Astrocyte of the spinal cord (primary cell): Measurements from ENCODE around the gene SMIM20.

Experiments used
- DNase-seq: peaks from one replicate; pipeline ENCODE4 v3.0.0; 2011; ENCODE audit warnings: low read depth, low spot score
- H3K4me3 ChIP-seq: 2 replicates; pipeline ENCODE4 v1.5.1; 2011; ENCODE audit warnings: low read depth, mild to moderate bottlenecking, low read length, moderate library complexity
- in situ Hi-C: cut with HindIII; loops from 2 replicates; pipeline ENCODE4 v1.10.0; 2017; ENCODE audit warnings: low sequenced_read_pairs
- TF ChIP-seq, protein P1 (sequence below): IDR thresholded peaks from 2 replicates; pipeline ENCODE4 v1.5.1; 2012; ENCODE audit warnings: low read depth, mild to moderate bottlenecking, low read length, inconsistent platforms

SMIM20 gene

DNA sequence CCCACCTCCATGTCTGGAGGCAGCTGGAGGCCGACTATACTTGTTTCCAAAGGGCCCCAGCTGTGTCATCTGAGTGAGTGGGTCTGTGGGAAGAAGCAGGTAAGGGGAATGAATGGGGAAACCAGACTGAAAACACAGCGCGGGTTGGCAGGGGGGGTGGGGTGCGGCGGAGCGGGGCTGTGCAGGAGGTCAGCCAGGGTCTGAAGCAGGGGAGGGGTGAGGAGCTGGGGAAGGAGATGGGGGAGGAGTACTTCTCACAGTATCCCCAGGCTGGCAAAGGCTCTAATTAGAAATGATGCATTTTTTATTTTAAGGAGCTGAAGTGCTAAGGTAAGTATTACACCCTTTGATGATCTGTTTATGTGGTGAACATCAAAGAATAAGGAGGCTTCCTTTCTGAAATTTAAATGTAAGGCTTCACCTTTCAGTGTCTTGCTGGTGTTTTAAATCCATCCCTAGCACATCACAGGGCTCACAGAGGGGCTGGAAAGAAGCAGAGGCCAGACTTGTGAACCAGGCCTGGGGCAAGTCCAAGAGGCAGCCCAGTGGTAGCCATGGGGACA, 37.5 kb downstream of the SMIM20 start:
- in situ Hi-C loops = no loop called here
- DNase-seq = no peak
- TF ChIP-seq, protein P1, sequence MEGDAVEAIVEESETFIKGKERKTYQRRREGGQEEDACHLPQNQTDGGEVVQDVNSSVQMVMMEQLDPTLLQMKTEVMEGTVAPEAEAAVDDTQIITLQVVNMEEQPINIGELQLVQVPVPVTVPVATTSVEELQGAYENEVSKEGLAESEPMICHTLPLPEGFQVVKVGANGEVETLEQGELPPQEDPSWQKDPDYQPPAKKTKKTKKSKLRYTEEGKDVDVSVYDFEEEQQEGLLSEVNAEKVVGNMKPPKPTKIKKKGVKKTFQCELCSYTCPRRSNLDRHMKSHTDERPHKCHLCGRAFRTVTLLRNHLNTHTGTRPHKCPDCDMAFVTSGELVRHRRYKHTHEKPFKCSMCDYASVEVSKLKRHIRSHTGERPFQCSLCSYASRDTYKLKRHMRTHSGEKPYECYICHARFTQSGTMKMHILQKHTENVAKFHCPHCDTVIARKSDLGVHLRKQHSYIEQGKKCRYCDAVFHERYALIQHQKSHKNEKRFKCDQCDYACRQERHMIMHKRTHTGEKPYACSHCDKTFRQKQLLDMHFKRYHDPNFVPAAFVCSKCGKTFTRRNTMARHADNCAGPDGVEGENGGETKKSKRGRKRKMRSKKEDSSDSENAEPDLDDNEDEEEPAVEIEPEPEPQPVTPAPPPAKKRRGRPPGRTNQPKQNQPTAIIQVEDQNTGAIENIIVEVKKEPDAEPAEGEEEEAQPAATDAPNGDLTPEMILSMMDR = no peak
- no peak overlapping the region for H3K4me3 ChIP-seq

DNA sequence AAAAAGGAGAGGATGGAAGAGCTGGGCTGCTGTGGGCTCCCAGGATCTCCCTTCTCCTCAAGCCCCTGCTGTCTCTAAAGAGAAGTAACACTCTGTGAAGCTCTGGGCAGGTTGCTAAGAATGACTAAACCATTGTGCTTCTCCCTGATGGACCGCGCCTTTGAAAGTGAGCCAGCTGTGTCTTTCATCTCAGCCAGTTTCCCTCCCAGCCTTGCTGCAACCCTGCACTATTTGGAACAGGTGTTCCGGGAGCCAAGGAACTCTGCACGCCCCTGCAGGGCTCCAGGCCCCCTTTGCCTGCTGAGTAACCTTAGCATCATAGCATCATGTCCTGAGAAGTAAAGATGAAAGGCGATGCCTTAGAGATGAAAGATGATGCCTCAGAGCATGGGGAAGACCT, 39.7 kb downstream of the SMIM20 start:
- TF ChIP-seq, protein P1 = peak; percentile 18
- in situ Hi-C loops = no loop called here
- H3K4me3 ChIP-seq = no peak overlapping the region
- peak; percentile 54 for DNase-seq

DNA sequence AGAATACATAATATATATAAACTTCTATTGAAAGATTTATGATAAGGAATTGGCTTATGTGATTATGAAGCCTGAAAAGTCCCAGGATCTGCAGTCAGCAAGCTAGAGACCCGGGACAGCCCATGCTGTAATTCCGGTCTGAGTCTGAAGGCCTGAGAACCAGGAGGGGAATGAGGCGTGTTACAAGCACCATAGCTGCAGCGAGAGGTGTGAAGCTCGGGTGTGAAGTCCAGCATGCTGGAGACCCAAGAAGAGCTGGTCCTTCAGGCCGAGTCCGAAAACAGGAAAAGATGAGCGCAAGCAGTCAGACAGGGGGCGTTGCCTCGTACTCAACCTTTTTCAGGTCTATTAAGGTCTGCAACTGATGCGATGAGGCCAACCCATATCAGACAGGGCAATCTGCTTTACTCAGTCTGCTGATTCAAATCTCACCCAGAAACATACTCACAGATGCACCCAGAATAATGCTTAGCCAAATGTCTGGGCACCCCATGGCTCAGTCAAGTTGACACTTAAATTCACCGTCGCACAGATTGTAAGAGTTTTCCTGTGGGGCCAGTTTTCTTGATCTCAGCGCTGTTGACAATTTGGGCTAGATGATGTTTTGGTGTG, 40.4 kb downstream of the SMIM20 start:
- no peak overlapping the region for H3K4me3 ChIP-seq
- in situ Hi-C loops = no loop called here
- no peak for DNase-seq
- TF ChIP-seq, protein P1 = no peak

DNA sequence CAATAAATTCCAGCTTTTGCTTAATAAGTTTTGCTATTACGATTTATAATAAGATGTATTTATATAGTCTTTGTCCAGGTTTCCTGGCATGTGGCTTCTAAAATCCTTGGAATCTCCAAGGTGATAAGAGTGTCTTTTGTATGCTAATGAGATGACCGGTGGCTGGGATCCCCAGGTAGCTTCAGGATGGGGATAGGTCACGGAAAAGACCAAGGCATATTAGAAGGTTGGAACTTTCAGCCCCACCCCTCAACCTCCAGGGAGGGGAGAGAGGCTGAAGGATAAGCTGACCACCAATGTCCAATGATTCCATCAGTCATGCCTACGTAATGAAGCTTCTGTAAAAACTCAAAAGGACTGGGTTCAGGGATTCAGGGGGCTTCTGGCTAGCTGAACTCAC, 41.7 kb downstream of the SMIM20 start:
- TF ChIP-seq, protein P1 = no peak
- in situ Hi-C loops = no loop called here
- DNase-seq = no peak
- H3K4me3 ChIP-seq = no peak overlapping the region

DNA sequence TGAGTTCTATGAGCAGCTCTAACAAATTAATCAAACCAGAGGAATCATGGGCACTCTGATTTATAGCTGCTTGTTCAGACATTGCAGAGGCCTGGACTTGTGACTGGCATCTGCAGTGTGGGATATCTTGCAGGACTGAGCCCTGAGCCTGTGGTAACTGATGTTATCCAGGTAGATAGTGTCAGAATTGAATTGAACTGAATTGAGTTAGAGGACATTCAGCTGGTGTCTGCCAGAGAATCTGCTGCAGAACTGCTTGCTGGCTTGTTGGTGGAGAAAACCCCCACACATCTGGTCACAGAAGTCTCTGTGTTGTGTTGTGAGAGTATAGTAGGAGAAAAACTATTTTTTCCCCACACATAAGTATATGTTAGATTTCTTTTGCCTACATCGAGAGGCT, 42.2 kb downstream of the SMIM20 start:
- in situ Hi-C loops = no loop called here
- TF ChIP-seq, protein P1 = no peak
- DNase-seq = no peak
- no peak overlapping the region for H3K4me3 ChIP-seq

DNA sequence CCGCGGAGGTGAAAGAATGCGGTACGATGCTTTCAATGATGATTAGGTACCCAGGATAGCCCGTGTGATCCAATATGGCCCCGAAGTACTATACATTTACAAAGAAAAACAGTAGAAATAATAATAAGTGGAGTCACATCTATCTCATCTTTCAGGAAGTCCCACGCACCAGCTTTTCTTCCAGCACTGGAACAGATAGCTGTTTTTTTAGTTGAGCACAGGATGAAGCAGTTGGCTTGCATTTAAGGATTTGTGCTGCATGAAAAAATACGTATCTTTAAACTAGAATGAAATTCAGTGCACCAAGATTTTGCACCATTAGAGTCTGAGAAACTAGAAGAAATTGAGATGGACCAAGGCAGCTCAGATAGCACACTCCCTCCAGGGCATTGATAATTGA, 44.1 kb downstream of the SMIM20 start:
- TF ChIP-seq, protein P1 = no peak
- H3K4me3 ChIP-seq = no peak overlapping the region
- in situ Hi-C loops = no loop called here
- no peak for DNase-seq

DNA sequence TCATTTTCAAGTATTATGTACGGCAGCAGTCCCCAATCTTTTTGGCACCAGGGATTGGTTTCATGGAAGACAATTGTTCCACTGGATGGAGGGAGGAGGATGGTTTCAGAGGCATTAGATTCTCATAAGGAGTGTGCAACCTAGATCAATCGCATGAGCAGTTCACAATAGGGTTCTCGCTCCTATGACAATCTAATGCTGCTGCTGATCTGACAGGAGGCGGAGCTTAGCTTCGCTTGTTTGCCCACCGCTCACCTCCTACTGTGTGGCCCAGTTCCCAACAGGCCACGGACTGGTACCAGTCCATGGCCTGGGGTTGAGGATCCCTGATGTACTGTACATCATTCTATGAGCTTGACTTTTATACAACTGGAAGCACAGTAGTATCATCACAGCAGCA, 48.4 kb downstream of the SMIM20 start:
- TF ChIP-seq, protein P1 = no peak
- in situ Hi-C loops = no loop called here
- no peak for DNase-seq
- H3K4me3 ChIP-seq = no peak overlapping the region
